WTC11 (cell line): ENCODE data around the gene ASIC2. TPM values are rescaled to one million over a fixed set of nuclear protein-coding genes. Genes with fewer than 3 reads are reported as not detected.

Source experiments
- ATAC-seq: fragments of 200-7000 bp; cut with Tn5 transposase; 2 replicates; pipeline ENCODE4 v1.10.0; 2021; ENCODE audit warnings: mild to moderate bottlenecking, moderate library complexity
- CTCF ChIA-PET: fragments of 300-600 bp; sonication (Branson Sonifier 250); formaldehyde crosslinking; loops from one replicate; lab custom pipeline; 2021; ENCODE audit warnings: antibody characterized with exemption; lab: Charles Lee
- POLR2A ChIA-PET: fragments of 350-600 bp; sonication (Branson Sonifier 250); formaldehyde crosslinking; loops from one replicate; lab custom pipeline; 2021; ENCODE audit warnings: antibody characterized with exemption; lab: Charles Lee
- DNase-seq: peaks from one replicate; pipeline ENCODE4 v3.0.0; 2021; ENCODE audit warnings: low spot score
- H3K27ac Mint-ChIP-seq: 2 replicates; pipeline ENCODE4 v1.8.0; 2021; ENCODE audit warnings: mixed read lengths
- H3K27me3 Mint-ChIP-seq: 2 replicates; pipeline ENCODE4 v1.8.0; 2021; ENCODE audit warnings: low read depth, mild to moderate bottlenecking, moderate library complexity, mixed read lengths
- H3K36me3 Mint-ChIP-seq: 2 replicates; pipeline ENCODE4 v1.8.0; 2021; ENCODE audit warnings: mixed read lengths
- H3K4me1 Mint-ChIP-seq: 2 replicates; pipeline ENCODE4 v1.8.0; 2022; ENCODE audit warnings: mixed read lengths
- H3K4me3 Mint-ChIP-seq: 2 replicates; pipeline ENCODE4 v1.8.0; 2021; ENCODE audit warnings: mild to moderate bottlenecking, moderate library complexity, mixed read lengths
- H3K9me3 Mint-ChIP-seq: 2 replicates; pipeline ENCODE4 v1.8.0; 2021; ENCODE audit warnings: mixed read lengths
- ATF1 ChIP-seq: sonication (generic); formaldehyde crosslinking; IDR thresholded peaks from 2 replicates; pipeline ENCODE4 v1.8.1; 2023; ENCODE audit warnings: mild to moderate bottlenecking, moderate library complexity, missing genetic modification reagents
- ATF6 ChIP-seq: sonication (generic); formaldehyde crosslinking; IDR thresholded peaks from 2 replicates; pipeline ENCODE4 v1.8.1; 2023; ENCODE audit warnings: mild to moderate bottlenecking, missing genetic modification reagents
- CBFB ChIP-seq: sonication (generic); formaldehyde crosslinking; IDR thresholded peaks from 2 replicates; pipeline ENCODE4 v1.8.1; 2022; ENCODE audit warnings: mild to moderate bottlenecking, low read depth, missing genetic modification reagents
- CDX4 ChIP-seq: fragments of 250-450 bp; sonication (Bioruptor Pico); IDR thresholded peaks from 2 replicates; pipeline ENCODE4 v1.9.0; 2021; ENCODE audit warnings: moderate library complexity, mild to moderate bottlenecking, inconsistent platforms, borderline replicate concordance
- CREB1 ChIP-seq: sonication (generic); formaldehyde crosslinking; IDR thresholded peaks from 2 replicates; pipeline ENCODE4 v1.8.0; 2023; ENCODE audit warnings: mild to moderate bottlenecking, missing genetic modification reagents
- CREM ChIP-seq: sonication (generic); formaldehyde crosslinking; IDR thresholded peaks from 2 replicates; pipeline ENCODE4 v1.8.1; 2022; ENCODE audit warnings: mild to moderate bottlenecking, missing genetic modification reagents, moderate library complexity
- CTCF ChIP-seq: fragments of 200-600 bp; IDR thresholded peaks from 2 replicates; pipeline ENCODE4 v1.8.0; 2022; ENCODE audit warnings: antibody characterized with exemption
- FOXJ3 ChIP-seq: sonication (generic); formaldehyde crosslinking; IDR thresholded peaks from 2 replicates; pipeline ENCODE4 v1.9.0; 2021; ENCODE audit warnings: missing genetic modification reagents, mild to moderate bottlenecking, borderline replicate concordance
- FOXK1 ChIP-seq: sonication (generic); formaldehyde crosslinking; IDR thresholded peaks from 2 replicates; pipeline ENCODE4 v1.8.0; 2022; ENCODE audit warnings: mild to moderate bottlenecking, moderate library complexity, missing genetic modification reagents
- JUN ChIP-seq: sonication (generic); formaldehyde crosslinking; IDR thresholded peaks from 2 replicates; pipeline ENCODE4 v1.8.0; 2023; ENCODE audit warnings: mild to moderate bottlenecking, missing genetic modification reagents
- KAT7 ChIP-seq: sonication (generic); formaldehyde crosslinking; IDR thresholded peaks from 2 replicates; pipeline ENCODE4 v1.8.1; 2023; ENCODE audit warnings: missing genetic modification reagents, mild to moderate bottlenecking, borderline replicate concordance
- PRRX2 ChIP-seq: fragments of 250-450 bp; sonication (Bioruptor Pico); IDR thresholded peaks from 2 replicates; pipeline ENCODE4 v1.8.0; 2021; ENCODE audit warnings: mild to moderate bottlenecking
- RORB ChIP-seq: fragments of 250-450 bp; sonication (Bioruptor Pico); IDR thresholded peaks from 2 replicates; pipeline ENCODE4 v1.9.0; 2021; ENCODE audit warnings: mild to moderate bottlenecking
- SMAD3 ChIP-seq: sonication (generic); formaldehyde crosslinking; IDR thresholded peaks from 2 replicates; pipeline ENCODE4 v1.8.0; 2022; ENCODE audit warnings: missing genetic modification reagents, mild to moderate bottlenecking, borderline replicate concordance
- SMAD4 ChIP-seq: sonication (generic); formaldehyde crosslinking; IDR thresholded peaks from 2 replicates; pipeline ENCODE4 v1.8.0; 2022; ENCODE audit warnings: mild to moderate bottlenecking, missing genetic modification reagents
- TEAD4 ChIP-seq: sonication (generic); formaldehyde crosslinking; IDR thresholded peaks from 2 replicates; pipeline ENCODE4 v1.8.0; 2022; ENCODE audit warnings: mild to moderate bottlenecking, missing genetic modification reagents
- USF1 ChIP-seq: sonication (generic); formaldehyde crosslinking; IDR thresholded peaks from 2 replicates; pipeline ENCODE4 v1.8.0; 2022; ENCODE audit warnings: mild to moderate bottlenecking, missing genetic modification reagents
- USF2 ChIP-seq: sonication (generic); formaldehyde crosslinking; IDR thresholded peaks from 2 replicates; pipeline ENCODE4 v1.8.1; 2023; ENCODE audit warnings: mild to moderate bottlenecking, missing genetic modification reagents, moderate library complexity
- ZBTB21 ChIP-seq: sonication (generic); formaldehyde crosslinking; IDR thresholded peaks from 2 replicates; pipeline ENCODE4 v1.8.1; 2023; ENCODE audit warnings: mild to moderate bottlenecking, missing genetic modification reagents, borderline replicate concordance
- ZNF121 ChIP-seq: sonication (generic); formaldehyde crosslinking; IDR thresholded peaks from 2 replicates; pipeline ENCODE4 v1.8.0; 2023; ENCODE audit warnings: missing genetic modification reagents
- ZNF532 ChIP-seq: fragments of 250-450 bp; sonication (Bioruptor Pico); IDR thresholded peaks from 2 replicates; pipeline ENCODE4 v1.9.0; 2021; ENCODE audit warnings: mild to moderate bottlenecking, borderline replicate concordance
- total RNA-seq: library from RNA; stranded (reverse); gene quantifications from 3 replicates; pipeline ENCODE4 v1.2.3, GENCODE V29; 2021

ASIC2 gene
- total RNA-seq, 1 experiment from 2014 or later, result 2.7 TPM

- H3K36me3 Mint-ChIP-seq, result no peaks in the 10 kb centered on the region
- no peak overlapping the region for H3K27ac Mint-ChIP-seq
- H3K9me3 Mint-ChIP-seq, result no peaks in the 10 kb centered on the region
- POLR2A ChIA-PET, result no interaction called here
- H3K27me3 Mint-ChIP-seq, result peaks cover 25% of the 10 kb centered on the region
- TF ChIP-seq TEAD4 (CRISPR knock-in tag) (no peak), CREB1 (no peak), CBFB (CRISPR knock-in tag) (no peak), FOXK1 (CRISPR knock-in tag) (no peak), PRRX2 (CRISPR knock-in tag) (no peak), KAT7 (no peak), FOXJ3 (CRISPR knock-in tag) (no peak)
- TF ChIP-seq, all 79 proteins: peak for 0
- H3K4me3 Mint-ChIP-seq, result no peak overlapping the region
- no peaks in the 10 kb centered on the region for H3K4me1 Mint-ChIP-seq
- CTCF ChIA-PET, result interaction anchor here (1.1 kb wide), 1 partner anchor 237 kb away, joined by 4 read pairs; no protein-coding TSS in a partner anchor
- DNase-seq (no peak), ATAC-seq (no peak)
These were observed 7.7 kb downstream of the ASIC2 start for GRCh38 chr17:33285413-33285812.

- no peaks in the 10 kb centered on the region for H3K36me3 Mint-ChIP-seq
- no peak for ATAC-seq
- no peak overlapping the region for H3K4me3 Mint-ChIP-seq
- POLR2A ChIA-PET, result no interaction called here
- no peak overlapping the region for H3K27ac Mint-ChIP-seq
- TF ChIP-seq ZNF532 (CRISPR knock-in tag), result no peak
- no peak for TF ChIP-seq ATF6 (CRISPR knock-in tag)
- no peak for TF ChIP-seq PRRX2 (CRISPR knock-in tag)
- TF ChIP-seq USF1 (CRISPR knock-in tag), result no peak
- no peak for TF ChIP-seq ZNF121 (CRISPR knock-in tag)
- no peak for TF ChIP-seq TEAD4 (CRISPR knock-in tag)
- no peak for TF ChIP-seq ZBTB21 (CRISPR knock-in tag)
- TF ChIP-seq CTCF, result no peak
- no peak for TF ChIP-seq CDX4 (CRISPR knock-in tag)
- no peak for TF ChIP-seq ATF1 (CRISPR knock-in tag)
- TF ChIP-seq SMAD4, result no peak
- TF ChIP-seq SMAD3 (CRISPR knock-in tag), result no peak
- no peak for TF ChIP-seq USF2
- TF ChIP-seq JUN (CRISPR knock-in tag), result no peak
- TF ChIP-seq CREB1, result no peak
- TF ChIP-seq CREM, result no peak
- TF ChIP-seq RORB (CRISPR knock-in tag), result no peak
- TF ChIP-seq, all 79 proteins: peak for 0
- Mint-ChIP-seq H3K9me3 (no peaks in the 10 kb centered on the region), H3K27me3 (peaks cover 11% of the 10 kb centered on the region), H3K4me1 (no peaks in the 10 kb centered on the region)
- DNase-seq, result no peak
- CTCF ChIA-PET, result no interaction called here
These were observed 9.1 kb downstream of the ASIC2 start for GRCh38 chr17:33284022-33284421.
